ENCODE data around the gene BSX.

The BSX gene

GRCh38 chr11:122983438-122984185 lies 2.0 kb upstream of the BSX start:
- Histone ChIP-seq H3K9ac (ENCODE audit: low read depth, low read length) (no peak overlapping the region), H3K4me3 (ENCODE audit: low read depth, low read length) (peak overlapping the region; percentile 74), H3K9me3 (ENCODE audit: control insufficient read depth, insufficient read depth, low read length) (no peaks in the 10 kb centered on the region), H3K4me1 (ENCODE audit: control insufficient read depth, insufficient read depth, low read length) (peaks cover 8% of the 10 kb centered on the region), H3K27me3 (ENCODE audit: control insufficient read depth, insufficient read depth, low read length) (peaks cover 90% of the 10 kb centered on the region), H3K36me3 (ENCODE audit: control insufficient read depth, insufficient read depth, low read length) (no peaks in the 10 kb centered on the region)

DNA sequence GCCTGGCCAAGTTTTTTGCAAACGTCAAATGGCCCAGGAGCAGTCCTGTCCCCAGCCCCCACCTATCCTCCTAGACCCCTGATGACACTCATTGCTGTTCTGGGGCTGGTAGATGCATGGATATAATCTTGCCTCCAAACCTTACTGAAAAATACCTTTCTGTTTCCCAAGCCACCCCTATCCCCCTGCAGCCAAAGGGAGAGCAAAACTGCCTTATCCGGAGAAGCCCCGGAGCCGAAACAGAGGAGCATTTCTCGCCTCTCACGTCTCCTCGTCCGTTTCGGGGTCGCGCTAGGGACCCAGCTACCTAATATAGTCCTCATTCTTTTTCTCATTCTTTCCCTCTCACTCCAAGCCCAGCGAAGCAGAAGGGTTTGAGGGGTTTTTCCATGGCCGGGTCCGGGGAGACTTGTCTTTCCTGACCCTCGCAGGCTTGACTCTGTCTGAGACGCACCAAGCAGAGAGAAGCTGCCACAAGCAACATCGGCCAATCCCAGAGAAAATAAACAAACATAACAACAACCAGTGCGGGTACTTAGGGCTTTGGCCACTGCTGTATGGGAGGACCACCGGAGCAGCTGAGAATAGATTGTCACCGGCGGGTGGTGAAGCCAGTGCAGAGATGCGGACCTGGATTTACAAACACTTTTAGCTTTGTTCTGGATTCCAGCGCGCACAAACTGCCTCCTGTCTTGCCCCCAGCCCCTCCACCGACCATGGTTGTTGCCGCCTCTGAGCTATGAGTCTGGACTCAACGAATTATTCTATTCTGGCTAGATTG lies 1.6 kb downstream of the BSX start:
- H3K4me3 ChIP-seq (ENCODE audit: low read depth, low read length), result peak overlapping the region; percentile 27
- H3K9me3 ChIP-seq (ENCODE audit: control insufficient read depth, insufficient read depth, low read length), result no peaks in the 10 kb centered on the region
- H3K9ac ChIP-seq (ENCODE audit: low read depth, low read length), result no peak overlapping the region
- no peaks in the 10 kb centered on the region for H3K36me3 ChIP-seq (ENCODE audit: control insufficient read depth, insufficient read depth, low read length)
- H3K27me3 ChIP-seq (ENCODE audit: control insufficient read depth, insufficient read depth, low read length), result peaks cover 98% of the 10 kb centered on the region
- H3K4me1 ChIP-seq (ENCODE audit: control insufficient read depth, insufficient read depth, low read length), result peaks cover 15% of the 10 kb centered on the region

DNA sequence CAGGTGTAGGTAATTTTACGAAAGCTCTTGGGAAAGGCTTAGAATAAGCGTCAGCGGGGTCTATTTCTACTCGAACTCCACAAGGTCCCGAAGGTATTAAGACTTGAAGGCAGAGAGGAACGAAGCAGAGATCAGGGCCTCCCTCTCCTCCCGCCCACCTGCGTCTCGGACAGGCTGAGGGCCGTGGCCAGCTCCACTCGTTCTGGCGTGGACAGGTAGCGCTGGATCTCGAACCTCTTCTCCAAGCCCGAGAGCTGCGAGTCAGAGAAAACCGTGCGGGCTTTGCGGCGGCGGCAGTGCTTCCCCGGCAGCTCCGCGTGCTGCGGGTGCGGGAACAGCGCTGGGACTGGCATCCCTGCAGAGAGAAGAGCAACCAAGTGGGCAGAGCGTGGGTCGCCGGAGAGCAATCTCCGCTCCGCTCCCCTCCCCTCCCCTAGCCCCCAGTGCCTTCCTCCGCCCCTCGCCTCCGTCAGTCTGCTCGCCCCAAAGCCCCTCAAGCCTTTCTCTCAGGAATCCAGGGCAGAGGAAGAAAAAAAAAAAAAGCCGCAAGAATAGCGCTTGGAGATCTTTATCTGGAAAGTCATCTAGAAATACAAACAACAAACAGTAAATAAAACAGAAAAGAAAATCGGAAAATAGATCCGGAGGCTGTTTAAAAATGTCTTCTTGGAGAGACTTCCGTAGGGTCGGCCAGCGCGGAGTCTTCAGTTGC lies 2.4 kb downstream of the BSX start:
- Histone ChIP-seq H3K4me3 (ENCODE audit: low read depth, low read length) (peak overlapping the region; percentile 37), H3K9me3 (ENCODE audit: control insufficient read depth, insufficient read depth, low read length) (no peaks in the 10 kb centered on the region), H3K9ac (ENCODE audit: low read depth, low read length) (no peak overlapping the region), H3K4me1 (ENCODE audit: control insufficient read depth, insufficient read depth, low read length) (peaks cover 15% of the 10 kb centered on the region), H3K36me3 (ENCODE audit: control insufficient read depth, insufficient read depth, low read length) (no peaks in the 10 kb centered on the region), H3K27me3 (ENCODE audit: control insufficient read depth, insufficient read depth, low read length) (peaks cover 98% of the 10 kb centered on the region)

GRCh38 chr11:122978299-122978620 lies 3.4 kb downstream of the BSX start:
- Histone ChIP-seq H3K36me3 (ENCODE audit: control insufficient read depth, insufficient read depth, low read length) (no peaks in the 10 kb centered on the region), H3K4me3 (ENCODE audit: low read depth, low read length) (peak overlapping the region; percentile 47), H3K9ac (ENCODE audit: low read depth, low read length) (no peak overlapping the region), H3K27me3 (ENCODE audit: control insufficient read depth, insufficient read depth, low read length) (peaks cover 98% of the 10 kb centered on the region), H3K9me3 (ENCODE audit: control insufficient read depth, insufficient read depth, low read length) (no peaks in the 10 kb centered on the region), H3K4me1 (ENCODE audit: control insufficient read depth, insufficient read depth, low read length) (peaks cover 11% of the 10 kb centered on the region)

- Histone ChIP-seq H3K36me3 (ENCODE audit: control insufficient read depth, insufficient read depth, low read length) (no peaks in the 10 kb centered on the region), H3K27me3 (ENCODE audit: control insufficient read depth, insufficient read depth, low read length) (peaks cover 98% of the 10 kb centered on the region), H3K9ac (ENCODE audit: low read depth, low read length) (peak overlapping the region; percentile 29), H3K4me3 (ENCODE audit: low read depth, low read length) (peak overlapping the region; percentile 47), H3K9me3 (ENCODE audit: control insufficient read depth, insufficient read depth, low read length) (no peaks in the 10 kb centered on the region), H3K4me1 (ENCODE audit: control insufficient read depth, insufficient read depth, low read length) (peaks cover 11% of the 10 kb centered on the region)
Observed at GRCh38 chr11:122977470-122978298, 4.0 kb downstream of the BSX start.

GRCh38 chr11:122976734-122977469 lies 4.7 kb downstream of the BSX start:
- Histone ChIP-seq H3K4me1 (ENCODE audit: control insufficient read depth, insufficient read depth, low read length) (peaks cover 8% of the 10 kb centered on the region), H3K4me3 (ENCODE audit: low read depth, low read length) (peak overlapping the region; percentile 47), H3K9me3 (ENCODE audit: control insufficient read depth, insufficient read depth, low read length) (no peaks in the 10 kb centered on the region), H3K27me3 (ENCODE audit: control insufficient read depth, insufficient read depth, low read length) (peaks cover 94% of the 10 kb centered on the region), H3K36me3 (ENCODE audit: control insufficient read depth, insufficient read depth, low read length) (no peaks in the 10 kb centered on the region), H3K9ac (ENCODE audit: low read depth, low read length) (peak overlapping the region; percentile 29)

DNA sequence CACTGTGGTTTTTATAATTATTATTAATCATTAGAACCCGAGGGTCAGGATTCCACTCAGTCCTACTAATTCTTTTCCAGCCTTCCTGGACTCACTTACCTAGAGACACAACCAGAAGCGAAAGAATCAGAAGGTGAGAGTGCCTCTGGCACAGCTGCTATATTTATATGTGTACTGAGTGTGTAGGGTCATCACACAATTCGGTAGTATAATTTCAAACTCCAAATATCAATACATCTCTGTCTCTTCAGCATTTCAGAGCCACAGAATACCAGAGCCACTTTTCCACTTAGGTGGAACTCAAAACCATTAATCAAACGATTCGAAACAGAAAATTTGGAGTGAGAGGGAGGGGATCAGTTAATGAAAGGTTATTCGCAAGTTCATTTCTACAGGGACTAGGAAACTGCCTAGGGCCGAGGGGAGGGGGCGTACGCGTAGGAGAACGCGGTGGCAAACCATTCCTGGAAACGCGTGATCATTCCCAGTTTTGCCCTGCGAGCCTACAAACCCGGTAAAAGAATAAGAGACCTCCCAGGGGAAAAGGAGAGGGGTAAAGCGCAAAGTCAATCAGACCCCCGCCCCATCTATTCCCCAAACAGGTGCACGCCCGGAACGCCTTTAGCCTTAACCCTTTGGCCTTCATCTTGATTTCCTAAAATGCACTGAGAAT lies 5.4 kb downstream of the BSX start:
- Histone ChIP-seq H3K9ac (ENCODE audit: low read depth, low read length) (no peak overlapping the region), H3K4me1 (ENCODE audit: control insufficient read depth, insufficient read depth, low read length) (peaks cover 7% of the 10 kb centered on the region), H3K9me3 (ENCODE audit: control insufficient read depth, insufficient read depth, low read length) (no peaks in the 10 kb centered on the region), H3K4me3 (ENCODE audit: low read depth, low read length) (peak overlapping the region; percentile 47), H3K27me3 (ENCODE audit: control insufficient read depth, insufficient read depth, low read length) (peaks cover 91% of the 10 kb centered on the region), H3K36me3 (ENCODE audit: control insufficient read depth, insufficient read depth, low read length) (no peaks in the 10 kb centered on the region)

- no peaks in the 10 kb centered on the region for H3K9me3 ChIP-seq (ENCODE audit: control insufficient read depth, insufficient read depth, low read length)
- peaks cover 10% of the 10 kb centered on the region for H3K27me3 ChIP-seq (ENCODE audit: control insufficient read depth, insufficient read depth, low read length)
- H3K36me3 ChIP-seq (ENCODE audit: control insufficient read depth, insufficient read depth, low read length), result no peaks in the 10 kb centered on the region
- H3K4me1 ChIP-seq (ENCODE audit: control insufficient read depth, insufficient read depth, low read length), result no peaks in the 10 kb centered on the region
- H3K9ac ChIP-seq (ENCODE audit: low read depth, low read length), result no peak overlapping the region
- no peak overlapping the region for H3K4me3 ChIP-seq (ENCODE audit: low read depth, low read length)
Observed at GRCh38 chr11:122963961-122964360, 17.7 kb downstream of the BSX start.

GRCh38 chr11:122954455-122954854 lies 27.2 kb downstream of the BSX start:
- H3K9me3 ChIP-seq (ENCODE audit: control insufficient read depth, insufficient read depth, low read length), result no peaks in the 10 kb centered on the region
- peaks cover 2% of the 10 kb centered on the region for H3K27me3 ChIP-seq (ENCODE audit: control insufficient read depth, insufficient read depth, low read length)
- H3K4me1 ChIP-seq (ENCODE audit: control insufficient read depth, insufficient read depth, low read length), result no peaks in the 10 kb centered on the region
- H3K36me3 ChIP-seq (ENCODE audit: control insufficient read depth, insufficient read depth, low read length), result no peaks in the 10 kb centered on the region
- H3K9ac ChIP-seq (ENCODE audit: low read depth, low read length), result no peak overlapping the region
- H3K4me3 ChIP-seq (ENCODE audit: low read depth, low read length), result no peak overlapping the region

GRCh38 chr11:122951211-122951610 lies 30.4 kb downstream of the BSX start:
- Histone ChIP-seq H3K9me3 (ENCODE audit: control insufficient read depth, insufficient read depth, low read length) (no peaks in the 10 kb centered on the region), H3K36me3 (ENCODE audit: control insufficient read depth, insufficient read depth, low read length) (no peaks in the 10 kb centered on the region), H3K9ac (ENCODE audit: low read depth, low read length) (no peak overlapping the region), H3K27me3 (ENCODE audit: control insufficient read depth, insufficient read depth, low read length) (peaks cover 5% of the 10 kb centered on the region), H3K4me1 (ENCODE audit: control insufficient read depth, insufficient read depth, low read length) (no peaks in the 10 kb centered on the region), H3K4me3 (ENCODE audit: low read depth, low read length) (no peak overlapping the region)
